HepG2 (cell line): ENCODE results near the gene PRSS1. TPM values are rescaled to one million over a fixed set of nuclear protein-coding genes. Genes with fewer than 3 reads are reported as not detected.

Experiments
- AHDC1 ChIP-seq: sonication (generic); formaldehyde crosslinking; IDR thresholded peaks from 2 replicates; pipeline ENCODE4 v1.5.1; 2020; ENCODE audit warnings: mild to moderate bottlenecking, missing genetic modification reagents, borderline replicate concordance
- GTF2F1 ChIP-seq: fragments of 150-350 bp; IDR thresholded peaks from 2 replicates; pipeline ENCODE4 v1.6.1; 2014; ENCODE audit warnings: low read length
- PREB ChIP-seq: sonication (generic); formaldehyde crosslinking; IDR thresholded peaks from 2 replicates; pipeline ENCODE4 v1.4.0; 2020; ENCODE audit warnings: missing genetic modification reagents
- RELA ChIP-seq: sonication (generic); formaldehyde crosslinking; IDR thresholded peaks from 2 replicates; pipeline ENCODE4 v1.4.0; 2020; ENCODE audit warnings: missing genetic modification reagents
- ZNF7 ChIP-seq: IDR thresholded peaks from 2 replicates; pipeline ENCODE4 v1.6.1; 2016; ENCODE audit warnings: missing biosample characterization, missing genetic modification reagents
- ZNF772 ChIP-seq: sonication (generic); formaldehyde crosslinking; IDR thresholded peaks from 2 replicates; pipeline ENCODE4 v1.5.0; 2020; ENCODE audit warnings: mild to moderate bottlenecking, missing genetic modification reagents
- polyA plus RNA-seq, 8 experiments: library from polyadenylated mRNA; depleted of rRNA in 3 of 8; stranded (reverse) in 7 of 8; unstranded in 1 of 8; fragments of >200 nt; fragmentation: Illumina TruSeq in 4 of 8; extraction: Trizol in 4 of 8; gene quantifications; 2 replicates each; pipeline versions ENCODE4 v1.2.1 to v1.2.3, GENCODE V29; 2011 to 2016; ENCODE audit warnings: low read depth in 4 of 8, missing spikeins in 1 of 8, mixed read lengths in 1 of 8; ENCODE audit not compliant: insufficient read depth in 1 of 8
- total RNA-seq, 5 experiments: library from RNA; depleted of rRNA; stranded (reverse); fragments of >200 nt; fragmentation: Illumina TruSeq; extraction: Trizol; gene quantifications; 2 replicates each; pipeline ENCODE4 v1.2.3, GENCODE V29; 2016; ENCODE audit warnings: low read depth in 1 of 5
- TF ChIP-seq, protein P1 (sequence below): sonication (generic); formaldehyde crosslinking; IDR thresholded peaks from 2 replicates; pipeline ENCODE4 v1.4.0; 2020; ENCODE audit warnings: missing genetic modification reagents

PRSS1 gene
- total and polyA plus RNA-seq, 2 of the 13 experiments (the other 11 are each of a cell fraction or from before 2014, with no cell fraction given) = not detected

GRCh38 chr7:142789441-142789840, 40.2 kb downstream of the PRSS1 start (continued):
- TF ChIP-seq, protein P1, sequence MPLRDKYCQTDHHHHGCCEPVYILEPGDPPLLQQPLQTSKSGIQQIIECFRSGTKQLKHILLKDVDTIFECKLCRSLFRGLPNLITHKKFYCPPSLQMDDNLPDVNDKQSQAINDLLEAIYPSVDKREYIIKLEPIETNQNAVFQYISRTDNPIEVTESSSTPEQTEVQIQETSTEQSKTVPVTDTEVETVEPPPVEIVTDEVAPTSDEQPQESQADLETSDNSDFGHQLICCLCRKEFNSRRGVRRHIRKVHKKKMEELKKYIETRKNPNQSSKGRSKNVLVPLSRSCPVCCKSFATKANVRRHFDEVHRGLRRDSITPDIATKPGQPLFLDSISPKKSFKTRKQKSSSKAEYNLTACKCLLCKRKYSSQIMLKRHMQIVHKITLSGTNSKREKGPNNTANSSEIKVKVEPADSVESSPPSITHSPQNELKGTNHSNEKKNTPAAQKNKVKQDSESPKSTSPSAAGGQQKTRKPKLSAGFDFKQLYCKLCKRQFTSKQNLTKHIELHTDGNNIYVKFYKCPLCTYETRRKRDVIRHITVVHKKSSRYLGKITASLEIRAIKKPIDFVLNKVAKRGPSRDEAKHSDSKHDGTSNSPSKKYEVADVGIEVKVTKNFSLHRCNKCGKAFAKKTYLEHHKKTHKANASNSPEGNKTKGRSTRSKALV (CRISPR knock-in tag) = no peak
- TF ChIP-seq GTF2F1 (no peak), ZNF7 (CRISPR knock-in tag) (no peak), RELA (CRISPR knock-in tag) (no peak), ZNF772 (CRISPR knock-in tag) (no peak), AHDC1 (CRISPR knock-in tag) (no peak), PREB (no peak)
